HepG2 (cell line): ENCODE results near the gene EIF3L. TPM values are rescaled to one million over a fixed set of nuclear protein-coding genes. Genes with fewer than 3 reads are reported as not detected.

Source experiments
- AFF4 ChIP-seq: sonication (generic); formaldehyde crosslinking; IDR thresholded peaks from 2 replicates; pipeline ENCODE4 v1.4.0; 2020; ENCODE audit warnings: missing genetic modification reagents
- CEBPG ChIP-seq: IDR thresholded peaks from 2 replicates; pipeline ENCODE4 v1.6.1; 2016
- EZH2 ChIP-seq: conservative IDR thresholded peaks from 2 replicates; pipeline ENCODE4 v1.6.1; 2012; ENCODE audit warnings: mild to moderate bottlenecking, low read depth, low read length, moderate library complexity
- GPBP1L1 ChIP-seq: sonication (generic); formaldehyde crosslinking; IDR thresholded peaks from 2 replicates; pipeline ENCODE4 v1.5.0; 2020; ENCODE audit warnings: mild to moderate bottlenecking, missing genetic modification reagents
- HMGXB3 ChIP-seq: sonication (generic); formaldehyde crosslinking; IDR thresholded peaks from 2 replicates; pipeline ENCODE4 v1.4.0; 2020; ENCODE audit warnings: missing genetic modification reagents, borderline replicate concordance
- KDM2A ChIP-seq: sonication (generic); formaldehyde crosslinking; IDR thresholded peaks from 2 replicates; pipeline ENCODE4 v1.4.0; 2020; ENCODE audit warnings: low read depth, missing genetic modification reagents, borderline replicate concordance
- ZNF318 ChIP-seq: sonication (generic); formaldehyde crosslinking; IDR thresholded peaks from 2 replicates; pipeline ENCODE4 v1.4.0; 2020; ENCODE audit warnings: mild to moderate bottlenecking, missing genetic modification reagents
- polyA plus RNA-seq, 8 experiments: library from polyadenylated mRNA; depleted of rRNA in 3 of 8; stranded (reverse) in 7 of 8; unstranded in 1 of 8; fragments of >200 nt; fragmentation: Illumina TruSeq in 4 of 8; extraction: Trizol in 4 of 8; gene quantifications; 2 replicates each; pipeline versions ENCODE4 v1.2.1 to v1.2.3, GENCODE V29; 2011 to 2016; ENCODE audit warnings: low read depth in 4 of 8, missing spikeins in 1 of 8, mixed read lengths in 1 of 8; ENCODE audit not compliant: insufficient read depth in 1 of 8
- total RNA-seq, 5 experiments: library from RNA; depleted of rRNA; stranded (reverse); fragments of >200 nt; fragmentation: Illumina TruSeq; extraction: Trizol; gene quantifications; 2 replicates each; pipeline ENCODE4 v1.2.3, GENCODE V29; 2016; ENCODE audit warnings: low read depth in 1 of 5

Gene EIF3L
- total and polyA plus RNA-seq, 2 of the 13 experiments (the other 11 are each of a cell fraction or from before 2014, with no cell fraction given), result 514 to 793 TPM

- TF ChIP-seq GPBP1L1 (CRISPR knock-in tag), result no peak
- TF ChIP-seq AFF4, result no peak; the same call in 1 of the 2 replicates
- TF ChIP-seq HMGXB3 (CRISPR knock-in tag), result peak; percentile 24; the same call in 1 of the 2 replicates
- no peak for TF ChIP-seq CEBPG (CRISPR knock-in tag)
- TF ChIP-seq ZNF318 (CRISPR knock-in tag), result peak; percentile 97
- TF ChIP-seq EZH2, result no peak
- peak; percentile 95 for TF ChIP-seq KDM2A
These were observed 41.6 kb upstream of the EIF3L start, which contains the start of gene GCAT (continued) for GRCh38 chr22:37807410-37808293.
